GM21529 (cell line): Measurements from ENCODE around the gene DNMT3L.
"Not testable (repeated sequence)": the region's sequence is repeated elsewhere in the genome, so short reads cannot be mapped to it uniquely, and the experiment has no call there.

Experiments
- ATAC-seq: cut with Tn5 transposase; IDR thresholded peaks from one replicate; pipeline ENCODE4 v1.9.1; 2021; ENCODE audit not compliant: unreplicated experiment

DNMT3L gene

GRCh38 chr21:44261675-44262295 is at the start of gene DNMT3L:
TSS of gene DNMT3L (minus strand) at chr21:44261897. CDS start at chr21:44261259, 638 bp downstream.
- no peak for ATAC-seq

- no peak for ATAC-seq
Observed at GRCh38 chr21:44310628-44311507, 49.2 kb upstream of the DNMT3L start.

DNA sequence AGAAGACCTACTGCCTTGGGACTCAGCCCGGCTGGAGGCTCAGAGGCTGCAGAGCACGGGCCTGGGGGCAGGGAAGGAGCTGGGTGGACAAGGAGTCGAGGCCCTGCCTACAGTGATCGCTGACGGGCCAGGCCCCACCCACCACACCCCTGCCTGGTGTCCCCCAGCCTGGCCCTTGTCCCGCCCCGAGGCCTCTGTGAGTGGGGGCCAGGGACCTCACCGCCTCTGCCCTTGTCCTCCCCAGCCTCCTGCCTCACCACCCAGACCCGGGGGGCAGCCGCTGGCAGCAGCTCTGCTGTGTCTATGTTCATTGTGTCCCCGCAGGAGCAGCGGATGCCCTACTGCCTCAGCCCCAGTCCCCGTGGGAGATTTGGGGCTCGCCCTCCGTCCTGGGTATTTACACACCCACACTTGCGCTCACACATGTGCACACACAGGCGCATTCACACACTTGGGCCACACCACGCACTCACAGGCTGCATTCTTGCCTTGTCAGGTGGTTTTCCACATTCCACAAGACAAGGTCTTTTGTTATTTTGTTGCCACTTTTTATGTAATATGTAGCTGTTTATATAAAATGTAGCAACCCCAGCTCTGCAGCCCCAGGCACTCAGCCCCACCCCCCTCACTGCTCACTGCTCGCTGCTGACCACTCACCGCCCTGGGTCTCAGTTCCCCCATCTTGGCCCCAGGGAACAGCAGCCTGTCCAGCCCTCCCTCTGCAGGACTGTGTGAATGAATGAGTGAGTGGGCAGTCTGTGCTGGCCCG is 45.4 kb upstream of the DNMT3L start:
- no peak for ATAC-seq

DNA sequence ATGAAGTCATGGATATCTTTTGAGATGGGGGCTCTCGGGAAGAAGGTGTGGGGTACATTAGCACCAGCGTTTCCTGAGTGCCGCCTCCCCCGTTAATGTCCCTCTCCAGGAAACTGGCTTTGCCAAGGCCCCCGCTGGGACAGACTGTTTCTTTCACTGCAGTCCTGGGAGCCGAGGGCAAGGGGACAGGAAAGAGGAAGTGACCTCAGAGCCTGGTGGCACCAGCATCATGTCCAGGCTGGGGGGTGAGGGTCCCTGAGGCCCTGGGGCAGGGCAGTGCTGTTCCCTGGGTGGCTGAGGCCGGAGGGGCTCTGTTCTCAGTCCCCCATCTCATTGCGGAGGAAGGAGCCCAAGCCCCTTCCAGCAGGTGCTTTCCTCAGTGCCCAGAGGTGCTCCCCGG is 44.0 kb upstream of the DNMT3L start:
- ATAC-seq = no peak

- ATAC-seq = no peak
Observed at GRCh38 chr21:44304877-44305293, 43.2 kb upstream of the DNMT3L start.

DNA sequence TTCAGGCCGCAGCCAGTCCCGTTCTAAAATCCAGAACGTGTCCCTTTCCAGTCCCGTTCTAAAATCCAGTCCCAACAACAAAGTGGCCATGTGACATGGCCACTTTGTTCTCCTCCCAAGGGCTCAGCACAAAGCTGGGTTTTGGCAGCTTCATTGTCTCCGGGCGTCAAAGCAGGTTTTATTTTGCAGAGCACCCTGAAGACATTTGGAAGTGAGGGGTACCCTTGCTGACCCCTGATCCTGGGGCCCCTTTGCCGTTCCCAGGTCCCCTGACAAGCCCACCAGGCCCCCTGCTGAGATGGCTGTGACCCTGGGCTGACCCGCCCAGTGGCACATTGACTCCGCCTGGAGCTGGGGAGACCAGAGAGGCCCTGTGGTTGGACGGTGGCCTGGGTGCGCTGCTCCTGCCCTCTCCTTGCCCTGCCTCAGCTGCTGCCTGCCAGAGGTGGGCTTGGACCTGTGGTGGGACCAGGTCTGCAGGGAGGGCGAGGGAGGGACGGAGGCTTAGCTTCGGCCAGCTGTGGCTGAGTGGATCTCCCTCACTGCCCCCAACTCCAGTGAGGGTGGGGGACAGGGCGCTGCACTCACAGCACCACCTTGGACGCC is 42.4 kb upstream of the DNMT3L start:
- ATAC-seq = no peak

DNA sequence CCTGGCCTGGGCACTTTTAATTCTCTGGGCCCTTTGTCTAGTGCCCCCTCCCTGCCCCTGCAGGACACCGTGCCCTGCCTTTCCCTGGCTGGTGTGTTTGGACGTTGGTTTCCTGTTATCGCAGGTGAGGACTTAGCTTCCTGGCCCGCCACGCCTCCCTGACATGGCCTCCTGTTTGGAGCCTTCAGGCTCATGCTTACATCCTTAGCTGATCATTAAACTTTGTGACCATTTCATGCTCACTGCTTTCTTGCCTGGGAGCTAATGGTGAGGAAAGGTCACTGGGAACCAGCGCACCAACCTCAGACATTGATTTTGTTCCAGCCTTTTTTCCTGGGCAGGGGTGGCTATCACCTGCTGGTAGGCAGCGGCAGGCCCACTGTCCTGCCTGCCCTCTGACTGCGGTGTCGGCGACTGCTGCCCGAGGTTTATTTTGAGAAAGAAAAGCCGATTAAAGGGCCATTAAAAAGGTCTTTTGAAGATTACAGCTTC is 41.8 kb upstream of the DNMT3L start:
- no peak for ATAC-seq

- not testable (repeated sequence) for ATAC-seq
Observed at GRCh38 chr21:44302573-44303401, 41.1 kb upstream of the DNMT3L start.

- ATAC-seq = no peak
Observed at GRCh38 chr21:44301961-44302406, 40.3 kb upstream of the DNMT3L start.

GRCh38 chr21:44301141-44301540 is 39.4 kb upstream of the DNMT3L start:
- no peak for ATAC-seq

GRCh38 chr21:44300262-44300959 is 38.7 kb upstream of the DNMT3L start:
- ATAC-seq = peak; percentile 28

- ATAC-seq = peak; percentile 54
Observed at GRCh38 chr21:44299458-44300261, 38.0 kb upstream of the DNMT3L start, which contains the start of gene PFKL. TSS of gene PFKL (plus strand) at chr21:44300053. CDS start at chr21:44300106, 53 bp downstream.

GRCh38 chr21:44299085-44299457 is 37.4 kb upstream of the DNMT3L start:
- no peak for ATAC-seq

DNA sequence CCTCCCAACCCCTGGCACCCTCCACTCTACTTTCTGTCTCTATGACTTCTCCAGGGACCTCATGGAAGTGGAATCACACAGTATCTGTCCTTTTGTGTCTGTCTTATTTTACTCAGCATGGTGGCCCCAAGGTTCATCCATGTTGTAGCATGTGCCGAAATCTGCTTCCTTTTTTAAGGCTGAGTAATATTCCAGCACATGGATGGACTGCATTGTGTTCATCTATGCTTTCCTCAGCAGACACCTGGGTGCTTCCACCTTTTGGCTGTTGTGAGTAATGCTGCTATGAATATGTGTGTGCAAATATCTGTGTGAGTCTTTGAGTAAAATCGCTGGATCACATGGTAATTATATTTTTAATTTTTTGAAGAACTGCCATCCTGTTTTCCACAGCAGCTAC is 36.6 kb upstream of the DNMT3L start:
- no peak for ATAC-seq

GRCh38 chr21:44297525-44298290 is 36.0 kb upstream of the DNMT3L start:
- no peak for ATAC-seq

- no peak for ATAC-seq
Observed at GRCh38 chr21:44296916-44297315, 35.2 kb upstream of the DNMT3L start.

DNA sequence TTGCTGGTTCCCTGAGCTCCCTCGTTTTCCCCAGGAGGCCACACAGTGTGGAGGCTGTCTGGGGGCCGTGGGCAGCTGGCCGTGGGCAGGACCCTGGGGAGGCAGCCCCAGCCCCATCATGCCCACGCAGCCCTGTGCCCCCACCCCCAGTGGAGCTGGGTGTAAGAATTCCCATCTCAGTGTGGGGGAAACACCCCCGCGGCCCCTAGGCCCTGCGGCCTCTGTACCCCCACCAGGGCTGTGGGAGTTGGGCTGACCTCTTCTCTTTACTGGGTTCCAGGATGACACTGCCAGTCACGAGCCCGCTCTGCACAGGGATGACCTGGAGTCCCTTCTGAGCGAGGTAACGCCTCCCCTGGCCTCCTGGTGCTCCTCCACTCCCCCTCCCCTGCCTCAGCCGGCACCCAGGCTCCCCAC is 34.4 kb upstream of the DNMT3L start:
- ATAC-seq = no peak

DNA sequence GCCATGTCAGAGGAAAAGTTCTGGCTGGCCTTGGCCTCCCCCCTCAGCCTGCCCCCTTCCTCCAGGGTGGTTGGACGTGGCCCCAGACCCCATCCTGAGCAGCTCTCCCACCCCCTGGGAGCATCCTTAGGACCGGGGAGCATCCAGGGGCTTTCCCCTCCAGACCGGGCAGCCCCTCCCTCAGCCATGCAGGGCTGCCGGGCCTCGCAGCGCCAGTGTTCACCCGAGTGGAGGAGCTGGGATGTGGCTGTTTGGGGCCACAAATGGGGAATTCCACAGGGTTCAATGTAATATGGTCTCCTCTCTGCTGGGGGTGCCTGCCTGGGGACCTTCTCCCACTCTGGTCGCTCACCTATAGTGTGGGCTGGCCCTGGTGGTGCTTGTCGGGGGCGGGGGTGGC is 33.9 kb upstream of the DNMT3L start:
- ATAC-seq = no peak
